Keratinocyte (primary cell): ENCODE measurements around the gene SNX15.

Source experiments
- EZH2 ChIP-seq: IDR thresholded peaks from one replicate; pipeline ENCODE4 v1.6.1; 2012; ENCODE audit warnings: inconsistent platforms, mild to moderate bottlenecking, low read length, moderate library complexity
- TF ChIP-seq, protein P1 (sequence below), 3 experiments: IDR thresholded peaks in 1 of 3; conservative IDR thresholded peaks in 1 of 3; optimal IDR thresholded peaks in 1 of 3; 2 replicates in 2 of 3; 3 replicates in 1 of 3; pipeline versions ENCODE3 to v1.5.1; 2011; ENCODE audit warnings: low read length in 3 of 3, mild to moderate bottlenecking in 3 of 3, moderate library complexity in 2 of 3, control low read depth in 1 of 3, inconsistent platforms in 1 of 3; ENCODE audit not compliant: insufficient read depth in 2 of 3; ENCODE audit errors: extremely low read depth in 1 of 3

DNA sequence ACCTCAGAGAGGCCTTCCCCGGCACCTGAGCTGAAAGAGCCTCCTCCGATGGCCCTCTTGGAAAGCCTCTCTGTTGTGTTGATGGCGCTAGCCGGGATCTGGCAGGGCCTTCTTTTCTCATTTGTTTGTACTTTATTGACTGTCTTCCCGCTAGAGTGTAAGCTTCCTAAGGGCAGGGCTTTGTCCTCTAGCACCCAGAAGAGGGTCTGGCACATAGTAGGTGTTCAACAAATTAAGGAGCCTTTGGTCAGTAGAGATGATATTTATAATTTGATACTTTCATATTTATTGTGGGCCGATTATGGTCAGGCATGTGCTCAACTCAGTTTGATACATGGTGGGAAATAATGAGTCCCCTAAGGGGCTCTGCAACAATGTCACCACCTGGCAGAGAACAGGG, 9.3 kb upstream of the SNX15 start:
- TF ChIP-seq, protein P1, sequence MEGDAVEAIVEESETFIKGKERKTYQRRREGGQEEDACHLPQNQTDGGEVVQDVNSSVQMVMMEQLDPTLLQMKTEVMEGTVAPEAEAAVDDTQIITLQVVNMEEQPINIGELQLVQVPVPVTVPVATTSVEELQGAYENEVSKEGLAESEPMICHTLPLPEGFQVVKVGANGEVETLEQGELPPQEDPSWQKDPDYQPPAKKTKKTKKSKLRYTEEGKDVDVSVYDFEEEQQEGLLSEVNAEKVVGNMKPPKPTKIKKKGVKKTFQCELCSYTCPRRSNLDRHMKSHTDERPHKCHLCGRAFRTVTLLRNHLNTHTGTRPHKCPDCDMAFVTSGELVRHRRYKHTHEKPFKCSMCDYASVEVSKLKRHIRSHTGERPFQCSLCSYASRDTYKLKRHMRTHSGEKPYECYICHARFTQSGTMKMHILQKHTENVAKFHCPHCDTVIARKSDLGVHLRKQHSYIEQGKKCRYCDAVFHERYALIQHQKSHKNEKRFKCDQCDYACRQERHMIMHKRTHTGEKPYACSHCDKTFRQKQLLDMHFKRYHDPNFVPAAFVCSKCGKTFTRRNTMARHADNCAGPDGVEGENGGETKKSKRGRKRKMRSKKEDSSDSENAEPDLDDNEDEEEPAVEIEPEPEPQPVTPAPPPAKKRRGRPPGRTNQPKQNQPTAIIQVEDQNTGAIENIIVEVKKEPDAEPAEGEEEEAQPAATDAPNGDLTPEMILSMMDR (optimal IDR thresholded peaks at IDR 0.05 in 1 of 3, IDR thresholded peaks at IDR 0.05 in 1 of 3, conservative IDR thresholded peaks at IDR 0.05 in 1 of 3; ENCODE audit: extremely low read depth in 1 of 3, insufficient read depth in 2 of 3, low read length in 3 of 3): no peak
- no peak for TF ChIP-seq EZH2
